ENCODE results near the gene ADORA3.
A peak's percentile ranks its signal among the peaks of the same experiment; 100 is the strongest.

Gene ADORA3

DNA sequence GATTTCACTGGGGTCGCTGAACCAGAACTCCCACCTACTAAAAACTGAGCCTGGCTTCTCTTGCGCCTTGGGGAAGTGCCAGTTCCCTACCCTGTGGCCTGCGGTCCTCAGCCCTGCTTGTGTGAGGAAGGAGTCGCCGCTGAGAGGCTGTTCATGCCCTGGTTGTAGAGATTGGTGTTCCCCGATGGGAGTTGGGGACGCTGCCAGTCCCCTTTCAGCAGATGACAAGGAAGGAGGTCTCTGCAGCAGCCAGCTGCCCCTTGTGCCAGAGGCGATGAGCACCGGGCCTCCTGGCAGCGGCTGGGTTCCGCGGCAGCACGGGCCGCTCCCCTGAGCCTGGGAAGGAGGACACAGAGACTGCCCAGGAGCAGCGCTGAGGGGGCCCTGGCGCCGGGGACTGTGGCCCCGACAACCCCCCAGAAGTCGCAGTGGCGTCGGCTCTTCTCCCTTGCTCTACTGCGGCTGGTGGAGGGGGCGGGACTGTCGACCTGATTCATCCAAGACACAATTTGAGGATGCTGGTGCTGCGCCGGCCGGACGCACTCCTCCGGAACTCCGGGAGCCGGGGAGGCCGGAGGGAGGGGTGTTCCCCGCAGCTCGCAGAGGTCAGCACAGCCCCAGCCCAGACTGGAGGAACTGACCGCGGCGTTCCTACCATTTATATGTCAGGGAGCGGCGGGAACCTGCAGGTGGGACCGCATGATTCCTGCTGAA is 12.0 kb upstream of the ADORA3 start:
- TF ChIP-seq, protein P1, sequence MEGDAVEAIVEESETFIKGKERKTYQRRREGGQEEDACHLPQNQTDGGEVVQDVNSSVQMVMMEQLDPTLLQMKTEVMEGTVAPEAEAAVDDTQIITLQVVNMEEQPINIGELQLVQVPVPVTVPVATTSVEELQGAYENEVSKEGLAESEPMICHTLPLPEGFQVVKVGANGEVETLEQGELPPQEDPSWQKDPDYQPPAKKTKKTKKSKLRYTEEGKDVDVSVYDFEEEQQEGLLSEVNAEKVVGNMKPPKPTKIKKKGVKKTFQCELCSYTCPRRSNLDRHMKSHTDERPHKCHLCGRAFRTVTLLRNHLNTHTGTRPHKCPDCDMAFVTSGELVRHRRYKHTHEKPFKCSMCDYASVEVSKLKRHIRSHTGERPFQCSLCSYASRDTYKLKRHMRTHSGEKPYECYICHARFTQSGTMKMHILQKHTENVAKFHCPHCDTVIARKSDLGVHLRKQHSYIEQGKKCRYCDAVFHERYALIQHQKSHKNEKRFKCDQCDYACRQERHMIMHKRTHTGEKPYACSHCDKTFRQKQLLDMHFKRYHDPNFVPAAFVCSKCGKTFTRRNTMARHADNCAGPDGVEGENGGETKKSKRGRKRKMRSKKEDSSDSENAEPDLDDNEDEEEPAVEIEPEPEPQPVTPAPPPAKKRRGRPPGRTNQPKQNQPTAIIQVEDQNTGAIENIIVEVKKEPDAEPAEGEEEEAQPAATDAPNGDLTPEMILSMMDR (conservative IDR thresholded peaks at IDR 0.05; ENCODE audit: low read depth), result no peak
- CTCF ChIA-PET, result interaction anchor here (0.6 kb wide), 2 partner anchors 47 to 156 kb away, joined by 3 read pairs; no protein-coding TSS in a partner anchor
- H3K27ac ChIP-seq, result no peak overlapping the region
- DNase-seq (ENCODE audit: low spot score), result peak; percentile 15
- POLR2A ChIA-PET (ENCODE audit: low non-redundant PET), result no interaction called here

DNA sequence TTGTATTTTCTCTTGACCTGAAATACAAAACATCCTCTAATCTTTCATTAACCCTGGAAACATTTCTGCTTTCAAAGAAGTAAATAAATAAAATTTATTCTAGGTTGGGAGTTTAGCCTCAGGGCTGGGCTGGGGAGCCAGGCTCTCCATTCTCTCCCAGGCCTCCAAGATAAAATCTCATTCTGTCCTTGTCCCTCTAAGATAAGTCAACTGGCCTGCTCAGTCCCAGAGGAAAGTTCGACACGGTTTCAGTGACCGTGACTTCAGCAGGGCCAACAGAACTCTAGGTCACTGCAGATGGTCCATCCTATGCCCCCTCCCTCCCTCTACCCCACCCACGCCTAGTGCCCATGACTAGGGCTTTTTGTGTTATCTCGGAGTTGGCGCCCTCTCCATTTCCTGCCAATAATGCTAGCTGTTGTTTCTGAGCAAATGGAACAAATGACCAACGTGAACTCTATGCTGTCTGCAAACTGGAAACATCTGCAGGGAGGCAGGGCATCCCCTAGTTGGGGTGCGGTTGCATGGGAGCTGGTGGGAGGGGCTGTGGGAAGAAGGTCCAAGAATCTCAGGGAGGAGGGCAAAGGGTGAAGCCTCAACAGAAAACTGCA is 10.1 kb upstream of the ADORA3 start:
- TF ChIP-seq, protein P1 (conservative IDR thresholded peaks at IDR 0.05; ENCODE audit: low read depth), result no peak
- CTCF ChIA-PET, result no interaction called here
- no peak overlapping the region for H3K27ac ChIP-seq
- no peak for DNase-seq (ENCODE audit: low spot score)
- POLR2A ChIA-PET (ENCODE audit: low non-redundant PET), result no interaction called here

DNA sequence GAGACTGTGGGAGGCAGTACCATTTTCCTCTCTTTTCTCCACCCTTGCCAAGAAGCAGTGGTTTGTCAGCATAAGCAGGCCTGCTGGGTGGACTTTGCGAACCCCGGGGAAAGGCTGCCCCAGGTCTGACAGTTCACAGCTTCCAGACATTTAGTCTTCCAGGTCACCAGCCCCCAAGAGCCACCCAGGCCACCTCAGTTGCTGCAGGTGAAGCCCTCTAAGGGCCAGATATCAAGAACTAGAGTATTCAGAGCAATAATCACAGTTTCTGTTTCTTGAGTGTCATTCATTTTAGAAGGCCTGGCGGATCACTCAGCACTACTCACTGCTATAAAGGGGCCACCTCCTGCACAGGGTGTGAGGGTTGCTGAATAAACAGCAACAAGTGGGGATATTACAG is 9.5 kb upstream of the ADORA3 start:
- POLR2A ChIA-PET (ENCODE audit: low non-redundant PET), result no interaction called here
- H3K27ac ChIP-seq, result no peak overlapping the region
- CTCF ChIA-PET, result no interaction called here
- DNase-seq (ENCODE audit: low spot score), result no peak
- TF ChIP-seq, protein P1 (conservative IDR thresholded peaks at IDR 0.05; ENCODE audit: low read depth), result no peak

DNA sequence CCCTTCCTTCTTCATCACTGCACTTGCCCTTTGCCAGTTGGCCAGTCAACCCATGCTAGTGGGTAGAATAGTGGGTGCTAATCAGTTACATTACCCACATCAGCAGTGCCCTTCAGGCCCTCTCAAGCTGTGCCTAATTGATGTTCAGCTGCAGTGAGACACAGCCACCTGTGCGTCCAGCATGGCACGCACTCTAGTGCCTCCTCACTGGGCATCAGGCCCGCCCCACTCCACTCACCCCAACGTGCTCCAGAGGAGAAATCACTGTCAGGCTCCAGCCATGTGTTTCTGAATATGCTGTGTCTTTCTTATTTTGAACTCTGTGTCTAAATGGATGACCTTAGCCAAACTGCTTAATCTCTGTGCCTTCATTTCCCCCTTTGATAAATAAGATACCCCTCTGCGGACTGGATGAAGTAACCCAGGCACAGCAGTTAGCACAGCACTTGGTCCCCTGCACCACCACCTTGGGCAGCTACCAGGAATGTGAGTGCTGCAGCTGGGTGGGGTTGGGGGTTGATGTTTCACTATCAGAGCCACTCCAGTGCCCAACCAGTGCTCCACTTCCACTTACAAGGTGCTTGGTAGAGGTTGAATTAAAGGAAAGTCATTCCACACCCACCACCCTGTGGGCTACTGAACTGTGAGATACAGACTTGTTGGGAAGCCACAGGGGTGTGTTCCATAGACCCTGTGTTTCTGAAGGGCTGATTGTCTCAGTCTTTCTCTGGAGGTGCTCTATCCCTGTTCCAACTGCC is 8.9 kb upstream of the ADORA3 start:
- no peak overlapping the region for H3K27ac ChIP-seq
- ChIA-PET CTCF (no interaction called here), POLR2A (ENCODE audit: low non-redundant PET) (no interaction called here)
- DNase-seq (ENCODE audit: low spot score), result no peak
- TF ChIP-seq, protein P1 (conservative IDR thresholded peaks at IDR 0.05; ENCODE audit: low read depth), result no peak

DNA sequence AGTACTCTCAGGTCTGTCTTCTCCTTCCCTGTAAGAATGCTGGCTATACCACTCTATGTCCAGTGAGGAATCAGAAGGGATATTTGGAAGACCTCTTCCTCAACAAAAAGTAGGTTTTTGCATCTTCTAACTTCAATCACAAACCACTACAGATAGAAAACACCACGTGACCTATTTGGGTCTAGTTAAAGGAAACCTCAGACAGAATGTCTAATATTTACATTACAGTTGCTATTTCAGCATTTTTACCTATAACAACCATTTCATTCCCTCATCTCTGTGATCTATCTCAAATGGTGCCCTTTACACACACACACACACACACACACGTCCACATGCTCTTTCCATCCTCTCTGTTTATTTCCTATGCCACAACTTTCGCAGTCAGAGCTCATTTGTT is 7.9 kb upstream of the ADORA3 start:
- DNase-seq (ENCODE audit: low spot score), result no peak
- ChIA-PET CTCF (no interaction called here), POLR2A (ENCODE audit: low non-redundant PET) (no interaction called here)
- TF ChIP-seq, protein P1 (conservative IDR thresholded peaks at IDR 0.05; ENCODE audit: low read depth), result no peak
- H3K27ac ChIP-seq, result no peak overlapping the region

DNA sequence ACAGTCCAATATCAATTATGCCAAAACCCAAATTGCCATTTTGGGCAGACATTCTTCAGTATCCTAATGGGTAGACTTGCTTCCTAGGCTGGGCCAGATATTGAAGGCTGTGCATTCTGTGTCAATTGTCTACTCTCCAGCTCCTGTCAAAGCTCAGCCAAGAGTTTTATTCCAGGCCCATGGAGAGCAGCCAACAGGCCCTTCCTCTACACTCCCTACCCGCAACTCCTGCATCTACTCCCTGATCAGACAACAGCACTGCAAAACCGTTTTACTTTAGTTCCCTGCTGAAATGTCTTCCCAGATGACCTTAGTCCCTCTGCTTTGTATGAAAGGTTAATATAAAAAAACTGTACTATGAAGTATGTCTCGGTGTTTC is 6.6 kb upstream of the ADORA3 start:
- DNase-seq (ENCODE audit: low spot score), result no peak
- ChIA-PET POLR2A (ENCODE audit: low non-redundant PET) (no interaction called here), CTCF (no interaction called here)
- no peak overlapping the region for H3K27ac ChIP-seq
- TF ChIP-seq, protein P1 (conservative IDR thresholded peaks at IDR 0.05; ENCODE audit: low read depth), result no peak

Measured in RWPE1 (cell line).